CD4-positive, alpha-beta T cell treated with Interleukin-15 for 1 hour (primary cell): Measurements from ENCODE around the gene TAF1B.

Source experiments
- DNase-seq: peaks from one replicate; pipeline ENCODE4 v3.0.0-alpha.2; 2020

TAF1B gene

DNA sequence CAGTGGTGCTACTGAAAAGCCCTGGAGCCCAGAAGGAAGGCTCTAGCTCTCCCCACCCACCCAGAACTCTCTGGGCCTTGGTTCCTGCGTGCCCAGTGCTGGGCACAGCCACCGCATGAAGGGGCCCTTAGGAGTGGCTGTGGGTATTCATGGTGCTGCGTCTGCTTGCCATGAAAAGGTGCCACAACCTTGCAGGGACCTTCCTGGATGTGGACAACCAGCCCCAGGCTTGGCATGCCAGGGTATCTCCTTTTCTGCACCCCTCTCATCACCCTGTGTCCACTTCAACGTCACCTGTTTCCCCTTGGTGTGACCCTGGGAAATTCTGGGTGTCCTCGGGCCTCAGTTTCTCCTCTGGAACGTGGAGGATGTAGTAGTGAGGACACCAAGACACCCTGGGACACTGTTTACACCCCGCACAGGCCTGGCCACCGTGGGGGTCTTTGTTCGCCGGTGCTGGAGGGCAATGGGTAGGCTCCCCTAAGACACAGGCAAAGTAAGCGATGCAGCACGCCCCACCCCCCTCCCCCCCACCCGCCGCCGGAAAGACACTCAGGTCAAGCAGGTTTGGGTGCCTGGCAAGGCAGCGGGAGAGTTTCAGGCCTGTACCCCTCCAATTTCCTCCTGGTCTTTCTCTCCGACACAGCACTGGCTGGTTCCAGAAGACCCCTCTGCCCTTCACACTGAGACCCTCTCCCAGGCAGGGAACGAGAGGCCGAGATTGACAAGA, 34.8 kb upstream of the TAF1B start:
- DNase-seq = no peak

- DNase-seq = peak; percentile 12
Observed at GRCh38 chr2:9809064-9809356, 34.3 kb upstream of the TAF1B start.

GRCh38 chr2:9809448-9810088, 33.7 kb upstream of the TAF1B start:
- DNase-seq = no peak

GRCh38 chr2:9811216-9811615, 32.1 kb upstream of the TAF1B start:
- DNase-seq = no peak

DNA sequence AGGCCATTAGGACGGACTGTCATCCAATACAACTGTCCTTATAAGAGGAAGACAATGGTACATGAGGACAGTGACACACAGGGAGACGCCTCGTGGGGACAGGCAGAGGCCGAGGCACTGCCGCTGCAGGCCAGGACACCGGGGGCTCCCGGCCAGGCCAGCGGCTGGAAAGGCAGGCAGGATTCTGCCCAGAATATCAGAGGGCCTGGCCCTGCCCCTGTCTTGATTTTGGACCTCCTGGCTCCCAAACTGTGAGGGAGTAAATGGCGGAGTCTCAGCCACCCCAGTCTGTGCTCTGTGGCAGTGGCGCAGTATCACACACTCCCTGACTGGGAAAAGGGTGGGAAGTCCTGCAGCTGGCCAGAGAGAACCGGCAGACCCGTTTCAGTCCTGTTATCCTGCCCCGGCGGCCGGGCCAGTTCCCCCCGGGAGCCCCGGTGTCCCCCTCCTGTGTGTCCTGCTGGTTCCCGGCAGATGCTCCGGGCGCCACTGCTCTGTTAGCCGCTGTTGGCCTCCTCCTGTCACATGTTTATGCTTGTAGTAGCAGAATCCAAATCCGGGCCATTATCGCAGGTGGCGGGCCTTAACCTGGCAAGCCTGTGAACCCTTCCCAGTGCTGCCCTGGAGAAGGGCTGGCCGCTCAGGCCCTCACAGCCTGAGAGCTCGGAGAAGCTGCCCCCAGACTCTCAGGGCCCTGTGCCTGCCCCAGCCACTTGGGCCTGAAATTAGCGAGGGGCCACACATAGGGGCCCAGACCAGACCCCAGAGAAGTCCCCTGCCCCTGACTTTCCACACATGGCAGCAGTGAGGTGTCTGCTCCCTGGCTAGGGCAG, 31.4 kb upstream of the TAF1B start:
- no peak for DNase-seq

DNA sequence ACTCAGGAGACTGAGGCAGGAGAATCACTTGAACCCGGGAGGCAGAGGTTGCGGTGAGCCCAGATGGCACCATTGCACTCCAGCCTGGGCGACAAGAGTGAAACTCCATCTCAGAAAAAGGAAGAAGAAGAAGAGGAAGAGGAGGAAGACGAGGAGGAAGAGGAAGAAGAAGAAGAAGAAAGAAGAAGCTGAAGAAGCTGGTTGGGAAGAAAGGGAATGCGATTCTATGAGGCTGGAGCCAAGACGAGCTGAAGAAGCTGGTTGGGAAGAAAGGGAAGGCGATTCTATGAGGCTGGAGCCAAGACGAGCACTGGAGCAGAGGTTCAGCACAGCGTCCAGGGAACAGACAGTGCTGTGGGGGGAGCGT, 30.3 kb upstream of the TAF1B start:
- DNase-seq = no peak

GRCh38 chr2:9813312-9814128, 29.8 kb upstream of the TAF1B start:
- DNase-seq = peak; percentile 58

- no peak for DNase-seq
Observed at GRCh38 chr2:9814129-9814868, 29.0 kb upstream of the TAF1B start.

DNA sequence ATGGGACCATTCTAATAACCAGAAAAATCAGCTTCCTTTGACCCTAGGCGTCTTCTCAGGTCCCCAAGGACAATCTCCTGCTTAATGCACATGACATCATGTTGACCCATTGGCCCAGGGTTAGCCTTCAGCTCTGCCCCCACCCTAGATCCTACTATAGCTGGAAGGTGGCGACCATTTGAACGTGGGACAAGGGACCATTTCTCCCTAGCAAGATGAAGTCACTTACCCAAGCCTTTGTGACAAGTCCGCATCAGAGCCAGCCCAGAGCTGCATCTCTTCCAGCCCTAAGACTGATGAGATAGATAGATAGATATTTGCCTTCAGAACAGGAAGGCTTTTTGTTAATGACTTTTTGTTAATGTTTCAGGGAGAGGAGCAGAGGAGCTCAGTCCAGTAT, 28.2 kb upstream of the TAF1B start:
- no peak for DNase-seq

DNA sequence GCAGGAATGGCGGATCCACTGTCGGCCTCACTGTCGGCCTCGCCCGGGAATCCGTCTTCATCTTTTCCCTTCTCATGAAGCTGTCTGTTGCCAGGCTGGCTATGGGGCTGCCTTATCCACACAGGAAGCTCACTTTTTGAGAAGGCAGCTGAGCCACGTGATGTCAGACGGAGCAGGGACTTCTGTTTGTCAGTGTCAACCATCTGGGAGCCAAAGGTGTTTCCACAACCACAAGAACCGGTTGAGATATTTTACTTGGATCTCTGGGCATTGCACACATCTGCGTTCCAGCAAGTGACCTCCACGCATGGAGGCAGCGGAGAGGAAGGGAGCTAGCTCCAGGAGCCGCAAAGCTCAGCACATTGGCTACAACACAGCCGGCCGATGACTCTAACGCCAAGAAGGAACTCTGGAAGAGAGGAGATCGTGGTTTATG, 27.4 kb upstream of the TAF1B start:
- DNase-seq = no peak

- DNase-seq = no peak
Observed at GRCh38 chr2:9818097-9818496, 25.2 kb upstream of the TAF1B start.

DNA sequence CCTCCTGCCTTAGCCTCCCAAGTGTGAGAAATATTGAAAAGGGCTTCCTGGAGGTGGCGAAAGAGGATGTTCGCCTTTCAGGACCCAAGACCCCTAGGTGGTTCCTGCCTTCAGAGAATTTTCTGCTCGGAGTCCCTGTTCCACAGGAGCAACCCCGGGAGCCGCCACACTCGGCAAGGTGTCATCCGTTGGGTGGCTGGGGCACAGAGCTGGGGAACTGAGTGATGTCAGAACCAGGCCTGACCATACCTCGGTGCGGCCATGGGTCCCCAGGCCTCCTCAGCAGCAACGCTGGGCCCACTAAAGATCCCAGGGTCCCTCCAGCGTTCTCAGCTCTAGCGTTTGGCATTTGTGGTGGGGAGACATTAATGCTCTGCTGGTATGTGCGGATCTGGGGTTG, 23.7 kb upstream of the TAF1B start:
- DNase-seq = no peak

DNA sequence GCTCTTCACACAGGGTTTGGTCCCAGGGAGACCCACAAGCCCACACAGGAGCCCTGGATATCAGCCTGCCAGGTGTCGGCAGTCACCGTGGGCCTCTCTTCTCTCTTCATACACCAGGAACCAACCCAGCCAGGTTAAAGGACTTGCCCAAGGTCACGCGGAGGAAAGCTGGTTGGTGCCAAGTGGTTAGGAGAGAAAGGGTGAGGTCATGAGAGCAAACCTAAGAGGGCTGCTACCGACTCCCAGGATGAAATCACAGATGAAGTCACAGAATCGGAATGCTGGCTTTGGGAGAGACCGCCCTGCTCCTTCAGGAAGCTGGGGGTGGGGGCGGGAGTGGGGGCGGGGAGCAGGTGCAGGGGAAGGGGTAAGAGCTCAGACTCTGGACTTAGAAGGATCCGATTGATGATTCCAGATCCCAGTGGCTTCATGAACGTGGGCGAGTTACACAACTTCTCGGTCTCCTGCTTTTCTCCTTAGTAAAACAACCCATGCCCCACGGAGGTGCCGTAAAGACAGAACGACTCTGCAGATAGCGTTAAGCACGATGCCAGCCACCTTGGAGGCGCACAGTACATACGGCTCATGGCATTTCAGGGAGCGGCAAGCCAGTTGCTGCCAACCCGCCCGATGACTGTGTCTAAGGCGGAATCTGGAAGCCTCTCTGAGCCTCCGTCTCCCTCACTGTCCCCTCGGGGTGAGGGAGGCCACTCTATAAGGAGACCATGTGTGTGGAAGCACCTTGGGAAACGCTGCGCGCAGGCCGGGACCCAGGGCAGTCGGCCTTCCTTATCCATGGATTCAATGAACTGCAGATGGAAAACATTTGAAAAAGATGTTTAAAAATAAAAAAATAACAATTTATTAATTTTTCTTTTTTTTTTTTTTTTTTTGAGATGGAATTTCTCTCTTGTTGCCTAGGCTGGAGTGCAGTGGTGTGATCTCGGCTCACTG, 23.0 kb upstream of the TAF1B start:
- DNase-seq = no peak

- DNase-seq = no peak
Observed at GRCh38 chr2:9821805-9822445, 21.3 kb upstream of the TAF1B start.

- DNase-seq = no peak
Observed at GRCh38 chr2:9824441-9824840, 18.8 kb upstream of the TAF1B start.

- DNase-seq = no peak
Observed at GRCh38 chr2:9824956-9825720, 18.1 kb upstream of the TAF1B start.

DNA sequence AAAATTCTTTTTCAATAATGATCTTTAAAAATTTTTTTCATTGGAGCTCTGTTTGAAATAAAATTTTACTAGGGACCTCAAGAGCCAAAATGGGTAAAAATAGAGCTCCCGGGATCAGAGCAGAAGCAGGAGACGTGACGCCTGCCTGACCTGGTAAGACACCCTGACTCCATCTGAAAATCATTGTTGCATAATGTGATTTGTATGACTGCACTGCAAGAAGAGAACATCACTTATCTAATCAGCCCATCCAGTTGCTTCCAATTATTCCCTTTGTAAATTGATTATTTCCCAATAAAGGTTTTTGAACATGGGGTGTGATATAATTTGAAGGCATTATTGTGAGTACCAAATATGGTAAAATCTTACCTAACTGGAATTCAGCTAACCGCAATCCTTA, 17.1 kb upstream of the TAF1B start:
- no peak for DNase-seq

- DNase-seq = no peak
Observed at GRCh38 chr2:9830685-9831410, 12.4 kb upstream of the TAF1B start.

- no peak for DNase-seq
Observed at GRCh38 chr2:9831670-9832069, 11.6 kb upstream of the TAF1B start.
